SK-N-SH treated with all-trans-retinoic acid at 6 μM for 48 hours (cell line): ENCODE results near the gene TTLL10.

Experiments
- ATAC-seq: fragments of 200-7000 bp; cut with Tn5 transposase; 3 replicates; pipeline ENCODE4 v1.9.1; 2020; ENCODE audit warnings: mild to moderate bottlenecking, moderate library complexity
- ARNTL ChIP-seq: fragments of 450-650 bp; formaldehyde crosslinking; IDR thresholded peaks from 2 replicates; pipeline ENCODE4 v1.5.0; 2020; ENCODE audit warnings: low read depth, mild to moderate bottlenecking, moderate library complexity, borderline replicate concordance
- BACH2 ChIP-seq: fragments of 250-450 bp; sonication (Bioruptor Pico); IDR thresholded peaks from 2 replicates; pipeline ENCODE4 v1.9.0; 2021; ENCODE audit warnings: mild to moderate bottlenecking, borderline replicate concordance
- CSDC2 ChIP-seq: fragments of 250-450 bp; sonication (Bioruptor Pico); IDR thresholded peaks from 2 replicates; pipeline ENCODE4 v1.5.0; 2020; ENCODE audit warnings: mild to moderate bottlenecking, moderate library complexity
- CSRNP3 ChIP-seq: fragments of 250-450 bp; sonication (Bioruptor Pico); IDR thresholded peaks from 2 replicates; pipeline ENCODE4 v1.5.1; 2021; ENCODE audit warnings: mild to moderate bottlenecking, moderate library complexity
- ESRRG ChIP-seq: fragments of 250-450 bp; sonication (Bioruptor Pico); IDR thresholded peaks from 2 replicates; pipeline ENCODE4 v1.6.1; 2021; ENCODE audit warnings: mild to moderate bottlenecking
- ISL1 ChIP-seq: fragments of 250-450 bp; sonication (Bioruptor Pico); IDR thresholded peaks from 2 replicates; pipeline ENCODE4 v2.1.2; 2022; ENCODE audit warnings: mild to moderate bottlenecking, moderate library complexity
- OSR1 ChIP-seq: fragments of 250-450 bp; sonication (Bioruptor Pico); IDR thresholded peaks from 2 replicates; pipeline ENCODE4 v1.8.0; 2022; ENCODE audit warnings: moderate library complexity, mild to moderate bottlenecking, inconsistent platforms
- PPARA ChIP-seq: fragments of 250-450 bp; sonication (Bioruptor Pico); IDR thresholded peaks from 2 replicates; pipeline ENCODE4 v1.5.0; 2020; ENCODE audit warnings: mild to moderate bottlenecking, borderline replicate concordance
- RARB ChIP-seq: fragments of 250-450 bp; sonication (Bioruptor Pico); IDR thresholded peaks from 2 replicates; pipeline ENCODE4 v1.8.0; 2021; ENCODE audit warnings: mild to moderate bottlenecking, moderate library complexity
- SNAI2 ChIP-seq: fragments of 250-450 bp; sonication (Bioruptor Pico); IDR thresholded peaks from 2 replicates; pipeline ENCODE4 v1.5.0; 2020; ENCODE audit warnings: mild to moderate bottlenecking, moderate library complexity
- TCF4 ChIP-seq: fragments of 250-450 bp; sonication (Bioruptor Pico); IDR thresholded peaks from 2 replicates; pipeline ENCODE4 v1.8.0; 2021; ENCODE audit warnings: mild to moderate bottlenecking, moderate library complexity, borderline replicate concordance
- TOX ChIP-seq: fragments of 250-450 bp; sonication (Bioruptor Pico); IDR thresholded peaks from 2 replicates; pipeline ENCODE4 v1.8.0; 2021; ENCODE audit warnings: mild to moderate bottlenecking, moderate library complexity, borderline replicate concordance
- ZC3H10 ChIP-seq: fragments of 250-450 bp; sonication (Bioruptor Pico); IDR thresholded peaks from 2 replicates; pipeline ENCODE4 v1.5.1; 2021; ENCODE audit warnings: mild to moderate bottlenecking, moderate library complexity
- ZFP3 ChIP-seq: fragments of 250-450 bp; sonication (Bioruptor Pico); IDR thresholded peaks from 2 replicates; pipeline ENCODE4 v1.5.0; 2020; ENCODE audit warnings: mild to moderate bottlenecking, moderate library complexity
- ZFP30 ChIP-seq: fragments of 450-650 bp; formaldehyde crosslinking; IDR thresholded peaks from 2 replicates; pipeline ENCODE4 v1.5.0; 2022; ENCODE audit warnings: mild to moderate bottlenecking, moderate library complexity
- ZNF565 ChIP-seq: fragments of 450-650 bp; formaldehyde crosslinking; conservative IDR thresholded peaks from 2 replicates; pipeline ENCODE4 v1.5.0; 2020; ENCODE audit warnings: low read depth, mild to moderate bottlenecking, moderate library complexity
- ZNF70 ChIP-seq: fragments of 450-650 bp; formaldehyde crosslinking; IDR thresholded peaks from 2 replicates; pipeline ENCODE4 v1.5.0; 2020; ENCODE audit warnings: mild to moderate bottlenecking, moderate library complexity
- ZNF8 ChIP-seq: fragments of 450-650 bp; formaldehyde crosslinking; IDR thresholded peaks from 2 replicates; pipeline ENCODE4 v1.5.0; 2020; ENCODE audit warnings: mild to moderate bottlenecking, moderate library complexity
- TF ChIP-seq, protein P1 (sequence below): fragments of 250-450 bp; sonication (Bioruptor Pico); IDR thresholded peaks from 2 replicates; pipeline ENCODE4 v1.8.0; 2020; ENCODE audit warnings: mild to moderate bottlenecking, moderate library complexity, borderline replicate concordance
- TF ChIP-seq, protein P2 (sequence below): fragments of 250-450 bp; sonication (Bioruptor Pico); IDR thresholded peaks from 2 replicates; pipeline ENCODE4 v1.8.0; 2021; ENCODE audit warnings: low read depth, mild to moderate bottlenecking, moderate library complexity, borderline replicate concordance
- TF ChIP-seq, protein P3 (sequence below): fragments of 250-450 bp; sonication (Bioruptor Pico); IDR thresholded peaks from 2 replicates; pipeline ENCODE4 v1.5.1; 2020; ENCODE audit warnings: low read depth, mild to moderate bottlenecking, moderate library complexity

The TTLL10 gene

GRCh38 chr1:1227386-1227785 lies 53.7 kb downstream of the TTLL10 start:
- ATAC-seq: no peak
- no peak for TF ChIP-seq ZC3H10
- no peak for TF ChIP-seq ZNF8 (CRISPR knock-in tag)
- no peak for TF ChIP-seq CSRNP3 (CRISPR knock-in tag)
- TF ChIP-seq SNAI2 (CRISPR knock-in tag): no peak
- no peak for TF ChIP-seq TOX

DNA sequence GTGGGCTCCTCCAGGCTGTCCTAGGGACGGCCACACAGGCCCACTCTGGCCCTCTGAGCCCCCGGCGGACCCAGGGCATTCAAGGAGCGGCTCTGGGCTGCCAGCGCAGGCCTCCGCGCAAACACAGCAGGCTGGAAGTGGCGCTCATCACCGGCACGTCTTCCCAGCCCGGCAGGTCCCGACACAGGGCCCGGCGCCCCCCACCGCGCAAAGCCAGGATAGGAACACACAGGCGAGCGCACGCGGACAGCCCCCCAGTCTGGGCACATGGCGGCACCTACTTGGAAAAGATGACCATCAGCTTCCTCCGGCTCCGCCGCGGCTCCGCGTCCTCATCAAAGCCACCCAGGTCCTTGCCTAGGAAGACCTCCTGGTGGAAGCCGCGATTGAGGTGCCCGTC lies 54.5 kb downstream of the TTLL10 start:
- ATAC-seq: no peak
- TF ChIP-seq ISL1 (CRISPR knock-in tag): no peak
- TF ChIP-seq, protein P1, sequence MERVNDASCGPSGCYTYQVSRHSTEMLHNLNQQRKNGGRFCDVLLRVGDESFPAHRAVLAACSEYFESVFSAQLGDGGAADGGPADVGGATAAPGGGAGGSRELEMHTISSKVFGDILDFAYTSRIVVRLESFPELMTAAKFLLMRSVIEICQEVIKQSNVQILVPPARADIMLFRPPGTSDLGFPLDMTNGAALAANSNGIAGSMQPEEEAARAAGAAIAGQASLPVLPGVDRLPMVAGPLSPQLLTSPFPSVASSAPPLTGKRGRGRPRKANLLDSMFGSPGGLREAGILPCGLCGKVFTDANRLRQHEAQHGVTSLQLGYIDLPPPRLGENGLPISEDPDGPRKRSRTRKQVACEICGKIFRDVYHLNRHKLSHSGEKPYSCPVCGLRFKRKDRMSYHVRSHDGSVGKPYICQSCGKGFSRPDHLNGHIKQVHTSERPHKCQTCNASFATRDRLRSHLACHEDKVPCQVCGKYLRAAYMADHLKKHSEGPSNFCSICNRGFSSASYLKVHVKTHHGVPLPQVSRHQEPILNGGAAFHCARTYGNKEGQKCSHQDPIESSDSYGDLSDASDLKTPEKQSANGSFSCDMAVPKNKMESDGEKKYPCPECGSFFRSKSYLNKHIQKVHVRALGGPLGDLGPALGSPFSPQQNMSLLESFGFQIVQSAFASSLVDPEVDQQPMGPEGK: no peak
- TF ChIP-seq ZC3H10: no peak
- TF ChIP-seq OSR1 (CRISPR knock-in tag): no peak
- no peak for TF ChIP-seq BACH2
- TF ChIP-seq ZFP3: no peak

DNA sequence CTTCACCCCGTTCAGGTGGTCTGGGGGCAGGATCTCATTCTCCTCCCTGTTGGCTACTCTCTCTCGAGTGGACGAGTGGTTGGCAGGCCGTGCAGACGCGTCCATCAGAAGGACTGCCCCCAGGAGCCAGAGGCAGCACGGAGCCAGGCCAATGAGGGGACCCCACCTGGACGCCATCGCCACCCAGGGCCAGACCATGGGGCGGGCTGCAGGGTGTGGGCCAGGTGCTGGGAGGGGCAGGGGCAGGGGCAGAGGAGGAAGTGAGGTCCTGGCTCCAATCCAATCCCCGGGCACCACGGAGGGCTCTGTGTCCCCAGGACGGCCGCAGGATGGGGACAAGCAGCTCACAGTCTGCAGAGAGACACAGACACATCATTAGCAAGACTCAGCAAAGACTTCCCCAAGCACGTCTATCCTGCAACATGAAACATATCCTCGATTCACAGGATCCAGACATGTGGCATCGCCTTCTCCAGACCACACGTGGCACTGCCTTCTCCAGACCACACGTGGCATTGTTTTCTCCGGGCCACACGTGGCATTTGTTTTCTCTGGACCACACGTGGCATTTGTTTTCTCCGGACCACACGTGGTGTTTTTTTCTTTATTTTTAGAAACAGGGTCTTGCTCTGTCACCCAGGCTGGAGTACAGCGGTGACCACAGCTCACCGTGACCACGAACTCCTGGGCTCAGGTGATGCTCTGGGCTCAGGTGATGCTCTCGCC lies 55.1 kb downstream of the TTLL10 start:
- ATAC-seq: no peak
- TF ChIP-seq ZNF565 (CRISPR knock-in tag): no peak
- no peak for TF ChIP-seq ZFP30 (CRISPR knock-in tag)
- TF ChIP-seq ESRRG: no peak
- TF ChIP-seq TCF4 (CRISPR knock-in tag): no peak
- no peak for TF ChIP-seq BACH2
- no peak for TF ChIP-seq ZC3H10
- TF ChIP-seq, protein P2, sequence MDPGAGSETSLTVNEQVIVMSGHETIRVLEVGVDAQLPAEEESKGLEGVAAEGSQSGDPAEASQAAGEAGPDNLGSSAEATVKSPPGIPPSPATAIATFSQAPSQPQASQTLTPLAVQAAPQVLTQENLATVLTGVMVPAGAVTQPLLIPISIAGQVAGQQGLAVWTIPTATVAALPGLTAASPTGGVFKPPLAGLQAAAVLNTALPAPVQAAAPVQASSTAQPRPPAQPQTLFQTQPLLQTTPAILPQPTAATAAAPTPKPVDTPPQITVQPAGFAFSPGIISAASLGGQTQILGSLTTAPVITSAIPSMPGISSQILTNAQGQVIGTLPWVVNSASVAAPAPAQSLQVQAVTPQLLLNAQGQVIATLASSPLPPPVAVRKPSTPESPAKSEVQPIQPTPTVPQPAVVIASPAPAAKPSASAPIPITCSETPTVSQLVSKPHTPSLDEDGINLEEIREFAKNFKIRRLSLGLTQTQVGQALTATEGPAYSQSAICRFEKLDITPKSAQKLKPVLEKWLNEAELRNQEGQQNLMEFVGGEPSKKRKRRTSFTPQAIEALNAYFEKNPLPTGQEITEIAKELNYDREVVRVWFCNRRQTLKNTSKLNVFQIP (CRISPR knock-in tag): no peak
- TF ChIP-seq ISL1 (CRISPR knock-in tag): no peak
- TF ChIP-seq ZFP3: no peak
- TF ChIP-seq, protein P1: no peak
- TF ChIP-seq ARNTL (CRISPR knock-in tag): no peak

- TF ChIP-seq CSRNP3 (CRISPR knock-in tag): no peak
- TF ChIP-seq ZC3H10: no peak
- TF ChIP-seq ZNF70 (CRISPR knock-in tag): no peak
- TF ChIP-seq ESRRG: no peak
- TF ChIP-seq ARNTL (CRISPR knock-in tag): no peak
- TF ChIP-seq, protein P2 (CRISPR knock-in tag): no peak
- no peak for TF ChIP-seq SNAI2 (CRISPR knock-in tag)
- no peak for TF ChIP-seq ZFP30 (CRISPR knock-in tag)
- TF ChIP-seq, protein P1: no peak
- no peak for TF ChIP-seq PPARA (CRISPR knock-in tag)
- TF ChIP-seq CSDC2 (CRISPR knock-in tag): no peak
- no peak for TF ChIP-seq TOX
- no peak for TF ChIP-seq TCF4 (CRISPR knock-in tag)
- no peak for TF ChIP-seq OSR1 (CRISPR knock-in tag)
- TF ChIP-seq, protein P3, sequence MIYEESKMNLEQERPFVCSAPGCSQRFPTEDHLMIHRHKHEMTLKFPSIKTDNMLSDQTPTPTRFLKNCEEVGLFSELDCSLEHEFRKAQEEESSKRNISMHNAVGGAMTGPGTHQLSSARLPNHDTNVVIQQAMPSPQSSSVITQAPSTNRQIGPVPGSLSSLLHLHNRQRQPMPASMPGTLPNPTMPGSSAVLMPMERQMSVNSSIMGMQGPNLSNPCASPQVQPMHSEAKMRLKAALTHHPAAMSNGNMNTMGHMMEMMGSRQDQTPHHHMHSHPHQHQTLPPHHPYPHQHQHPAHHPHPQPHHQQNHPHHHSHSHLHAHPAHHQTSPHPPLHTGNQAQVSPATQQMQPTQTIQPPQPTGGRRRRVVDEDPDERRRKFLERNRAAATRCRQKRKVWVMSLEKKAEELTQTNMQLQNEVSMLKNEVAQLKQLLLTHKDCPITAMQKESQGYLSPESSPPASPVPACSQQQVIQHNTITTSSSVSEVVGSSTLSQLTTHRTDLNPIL (CRISPR knock-in tag): no peak
- no peak for TF ChIP-seq RARB
- no peak for TF ChIP-seq ISL1 (CRISPR knock-in tag)
- TF ChIP-seq BACH2: no peak
- TF ChIP-seq ZNF565 (CRISPR knock-in tag): no peak
- TF ChIP-seq ZFP3: no peak
- ATAC-seq: no peak
Observed at GRCh38 chr1:1229770-1230169, 56.1 kb downstream of the TTLL10 start.
